OCI-LY7 (cell line): ENCODE results near the gene TRIO.

ENCODE experiments used
- EZH2phosphoT487 ChIP-seq: fragments of 200-600 bp; sonication (generic); IDR thresholded peaks from 2 replicates; pipeline ENCODE4 v1.6.1; 2018; ENCODE audit warnings: low read depth, borderline replicate concordance, mild to moderate bottlenecking, mixed run types, antibody characterized with exemption, low read length, moderate library complexity, mixed read lengths
- TF ChIP-seq, protein P1 (sequence below): fragments of 200-600 bp; sonication (generic); conservative IDR thresholded peaks from 2 replicates; pipeline ENCODE4 v1.5.1; 2014; ENCODE audit warnings: mild to moderate bottlenecking, antibody characterized with exemption, low read length, moderate library complexity, mixed read lengths

GRCh38 chr5:14178091-14178490, 34.9 kb downstream of the TRIO start:
- TF ChIP-seq, protein P1, sequence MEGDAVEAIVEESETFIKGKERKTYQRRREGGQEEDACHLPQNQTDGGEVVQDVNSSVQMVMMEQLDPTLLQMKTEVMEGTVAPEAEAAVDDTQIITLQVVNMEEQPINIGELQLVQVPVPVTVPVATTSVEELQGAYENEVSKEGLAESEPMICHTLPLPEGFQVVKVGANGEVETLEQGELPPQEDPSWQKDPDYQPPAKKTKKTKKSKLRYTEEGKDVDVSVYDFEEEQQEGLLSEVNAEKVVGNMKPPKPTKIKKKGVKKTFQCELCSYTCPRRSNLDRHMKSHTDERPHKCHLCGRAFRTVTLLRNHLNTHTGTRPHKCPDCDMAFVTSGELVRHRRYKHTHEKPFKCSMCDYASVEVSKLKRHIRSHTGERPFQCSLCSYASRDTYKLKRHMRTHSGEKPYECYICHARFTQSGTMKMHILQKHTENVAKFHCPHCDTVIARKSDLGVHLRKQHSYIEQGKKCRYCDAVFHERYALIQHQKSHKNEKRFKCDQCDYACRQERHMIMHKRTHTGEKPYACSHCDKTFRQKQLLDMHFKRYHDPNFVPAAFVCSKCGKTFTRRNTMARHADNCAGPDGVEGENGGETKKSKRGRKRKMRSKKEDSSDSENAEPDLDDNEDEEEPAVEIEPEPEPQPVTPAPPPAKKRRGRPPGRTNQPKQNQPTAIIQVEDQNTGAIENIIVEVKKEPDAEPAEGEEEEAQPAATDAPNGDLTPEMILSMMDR: no peak
- no peak for TF ChIP-seq EZH2phosphoT487
